HepG2 (cell line): ENCODE data around the gene RAD9A. TPM values are rescaled to one million over a fixed set of nuclear protein-coding genes. Genes with fewer than 3 reads are reported as not detected.
A peak's percentile ranks its signal among the peaks of the same experiment; 100 is the strongest.

Experiments used
- CREB1 ChIP-seq, 2 experiments: fragments of 450-650 bp in 1 of 2; IDR thresholded peaks; 2 replicates each; pipeline ENCODE4 v1.6.1; 2016 to 2017; ENCODE audit warnings: control low read depth in 1 of 2, mild to moderate bottlenecking in 1 of 2, missing compliant biosample characterization in 1 of 2, missing genetic modification characterization in 1 of 2
- SMAD3 ChIP-seq: sonication (generic); formaldehyde crosslinking; IDR thresholded peaks from 2 replicates; pipeline ENCODE4 v1.4.0; 2020; ENCODE audit warnings: missing genetic modification reagents
- ZNF451 ChIP-seq: sonication (generic); formaldehyde crosslinking; IDR thresholded peaks from 2 replicates; pipeline ENCODE4 v1.5.0; 2020; ENCODE audit warnings: mild to moderate bottlenecking, missing genetic modification reagents
- ZNF616 ChIP-seq: sonication (generic); formaldehyde crosslinking; IDR thresholded peaks from 2 replicates; pipeline ENCODE4 v1.5.0; 2020; ENCODE audit warnings: low read depth, mild to moderate bottlenecking, missing genetic modification reagents
- ZNF766 ChIP-seq: sonication (generic); formaldehyde crosslinking; IDR thresholded peaks from 2 replicates; pipeline ENCODE4 v1.5.0; 2020; ENCODE audit warnings: missing genetic modification reagents, borderline replicate concordance
- ZNF781 ChIP-seq: sonication (generic); formaldehyde crosslinking; IDR thresholded peaks from 2 replicates; pipeline ENCODE4 v1.5.1; 2020; ENCODE audit warnings: borderline replicate concordance, mild to moderate bottlenecking, missing genetic modification reagents; ENCODE audit errors: not compliant biosample characterization
- ZSCAN25 ChIP-seq: sonication (generic); formaldehyde crosslinking; IDR thresholded peaks from 2 replicates; pipeline ENCODE4 v1.8.0; 2022; ENCODE audit warnings: mild to moderate bottlenecking, missing genetic modification reagents
- ZZZ3 ChIP-seq: sonication (generic); formaldehyde crosslinking; IDR thresholded peaks from 2 replicates; pipeline ENCODE4 v1.4.0; 2020; ENCODE audit warnings: missing genetic modification reagents, mild to moderate bottlenecking, borderline replicate concordance
- polyA plus RNA-seq, 8 experiments: library from polyadenylated mRNA; depleted of rRNA in 3 of 8; stranded (reverse) in 7 of 8; unstranded in 1 of 8; fragments of >200 nt; fragmentation: Illumina TruSeq in 4 of 8; extraction: Trizol in 4 of 8; gene quantifications; 2 replicates each; pipeline versions ENCODE4 v1.2.1 to v1.2.3, GENCODE V29; 2011 to 2016; ENCODE audit warnings: low read depth in 4 of 8, missing spikeins in 1 of 8, mixed read lengths in 1 of 8; ENCODE audit not compliant: insufficient read depth in 1 of 8
- total RNA-seq, 5 experiments: library from RNA; depleted of rRNA; stranded (reverse); fragments of >200 nt; fragmentation: Illumina TruSeq; extraction: Trizol; gene quantifications; 2 replicates each; pipeline ENCODE4 v1.2.3, GENCODE V29; 2016; ENCODE audit warnings: low read depth in 1 of 5
- TF ChIP-seq, protein P1 (sequence below): IDR thresholded peaks from 2 replicates; pipeline ENCODE4 v1.6.1; 2016; ENCODE audit warnings: mild to moderate bottlenecking
- TF ChIP-seq, protein P2 (sequence below), 2 experiments: fragments of 450-650 bp in 1 of 2; sonication (generic) in 1 of 2; formaldehyde crosslinking; IDR thresholded peaks; 2 replicates each; pipeline versions ENCODE4 v1.5.0 to v1.8.0; 2020 to 2022; ENCODE audit warnings: mild to moderate bottlenecking in 1 of 2, missing genetic modification reagents in 1 of 2
- TF ChIP-seq, protein P3 (sequence below), 2 experiments: sonication (generic) in 1 of 2; formaldehyde crosslinking in 1 of 2; IDR thresholded peaks; 2 replicates each; pipeline versions ENCODE4 v1.4.0 to v1.6.1; 2016 to 2020; ENCODE audit warnings: borderline replicate concordance in 1 of 2, low read depth in 1 of 2, mild to moderate bottlenecking in 1 of 2, missing genetic modification reagents in 1 of 2
- TF ChIP-seq, protein P4 (sequence below): sonication (generic); formaldehyde crosslinking; IDR thresholded peaks from 2 replicates; pipeline ENCODE4 v1.8.0; 2022; ENCODE audit warnings: mild to moderate bottlenecking, missing genetic modification reagents; ENCODE audit not compliant: insufficient replicate concordance

RAD9A gene
- total and polyA plus RNA-seq, 2 of the 13 experiments (the other 11 are each of a cell fraction or from before 2014, with no cell fraction given), result 10.1 to 15.7 TPM

DNA sequence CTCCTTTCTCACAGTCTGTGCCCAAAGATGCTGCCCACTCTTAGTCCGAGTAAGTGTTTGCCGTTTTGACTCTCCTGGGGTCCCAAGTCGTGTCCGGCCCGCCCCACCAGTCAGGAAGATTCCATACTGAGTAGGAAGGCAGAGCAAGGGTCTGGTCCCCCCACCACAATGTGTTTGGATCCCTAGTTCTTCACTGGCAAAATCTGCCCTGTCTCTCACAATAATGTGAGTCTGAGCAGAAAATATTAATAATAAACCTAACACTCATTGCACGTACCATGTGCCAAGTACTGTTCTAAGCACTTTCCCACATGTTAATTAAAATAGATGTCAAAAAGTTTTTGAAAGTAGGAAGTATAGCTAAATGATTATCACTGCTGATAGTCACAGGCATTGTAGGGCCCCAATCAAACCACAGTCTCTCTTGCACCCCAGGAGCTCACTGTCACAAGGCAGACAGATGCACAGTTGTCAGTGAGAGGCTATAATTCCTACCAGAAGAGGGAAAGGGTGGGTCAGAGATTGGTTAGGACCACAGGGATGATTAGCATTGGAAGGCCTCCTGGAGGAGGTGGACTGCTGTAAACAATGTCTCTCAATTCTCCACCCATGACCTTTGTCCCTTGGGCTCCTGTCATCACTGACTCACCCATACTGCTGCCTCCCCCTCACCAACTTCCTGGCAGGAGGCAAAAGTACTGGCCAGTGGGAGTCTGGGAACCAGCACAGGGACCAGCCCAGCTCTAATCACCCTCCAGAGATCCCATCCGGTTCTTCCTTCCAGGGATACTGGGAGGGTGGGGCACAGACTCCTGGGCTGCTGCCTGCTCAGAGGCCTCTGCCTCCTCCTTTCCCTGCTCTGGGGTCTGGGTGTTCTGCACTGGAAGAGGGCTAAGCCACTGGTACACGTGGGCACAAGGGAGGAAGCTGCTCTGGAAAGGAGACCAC is 37.4 kb upstream of the RAD9A start (continued):
- TF ChIP-seq, protein P1, sequence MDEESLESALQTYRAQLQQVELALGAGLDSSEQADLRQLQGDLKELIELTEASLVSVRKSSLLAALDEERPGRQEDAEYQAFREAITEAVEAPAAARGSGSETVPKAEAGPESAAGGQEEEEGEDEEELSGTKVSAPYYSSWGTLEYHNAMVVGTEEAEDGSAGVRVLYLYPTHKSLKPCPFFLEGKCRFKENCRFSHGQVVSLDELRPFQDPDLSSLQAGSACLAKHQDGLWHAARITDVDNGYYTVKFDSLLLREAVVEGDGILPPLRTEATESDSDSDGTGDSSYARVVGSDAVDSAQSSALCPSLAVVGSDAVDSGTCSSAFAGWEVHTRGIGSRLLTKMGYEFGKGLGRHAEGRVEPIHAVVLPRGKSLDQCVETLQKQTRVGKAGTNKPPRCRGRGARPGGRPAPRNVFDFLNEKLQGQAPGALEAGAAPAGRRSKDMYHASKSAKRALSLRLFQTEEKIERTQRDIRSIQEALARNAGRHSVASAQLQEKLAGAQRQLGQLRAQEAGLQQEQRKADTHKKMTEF, result peak; percentile 77
- TF ChIP-seq ZNF616 (CRISPR knock-in tag) (no peak), ZSCAN25 (CRISPR knock-in tag) (peak; percentile 49; the same call in 1 of the 2 replicates), CREB1 (IDR thresholded peaks at IDR 0.05) (peak; percentile 63), CREB1 (CRISPR knock-in tag; IDR thresholded peaks at IDR 0.05) (peak; percentile 74), ZNF781 (CRISPR knock-in tag) (no peak), ZNF451 (CRISPR knock-in tag) (peak; percentile 53; the same call in 1 of the 2 replicates), SMAD3 (CRISPR knock-in tag) (0 out of 2 replicates have a peak, but pooled peaks have one; percentile 75), ZNF766 (CRISPR knock-in tag) (no peak), ZZZ3 (CRISPR knock-in tag) (0 out of 2 replicates have a peak, but pooled peaks have one; percentile 43)
- TF ChIP-seq, protein P2, sequence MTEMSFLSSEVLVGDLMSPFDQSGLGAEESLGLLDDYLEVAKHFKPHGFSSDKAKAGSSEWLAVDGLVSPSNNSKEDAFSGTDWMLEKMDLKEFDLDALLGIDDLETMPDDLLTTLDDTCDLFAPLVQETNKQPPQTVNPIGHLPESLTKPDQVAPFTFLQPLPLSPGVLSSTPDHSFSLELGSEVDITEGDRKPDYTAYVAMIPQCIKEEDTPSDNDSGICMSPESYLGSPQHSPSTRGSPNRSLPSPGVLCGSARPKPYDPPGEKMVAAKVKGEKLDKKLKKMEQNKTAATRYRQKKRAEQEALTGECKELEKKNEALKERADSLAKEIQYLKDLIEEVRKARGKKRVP (CRISPR knock-in tag; IDR thresholded peaks at IDR 0.05), result peak in 1 of 2 experiments; percentile 63; a peak in 1 of 4 replicates
- TF ChIP-seq, protein P3, sequence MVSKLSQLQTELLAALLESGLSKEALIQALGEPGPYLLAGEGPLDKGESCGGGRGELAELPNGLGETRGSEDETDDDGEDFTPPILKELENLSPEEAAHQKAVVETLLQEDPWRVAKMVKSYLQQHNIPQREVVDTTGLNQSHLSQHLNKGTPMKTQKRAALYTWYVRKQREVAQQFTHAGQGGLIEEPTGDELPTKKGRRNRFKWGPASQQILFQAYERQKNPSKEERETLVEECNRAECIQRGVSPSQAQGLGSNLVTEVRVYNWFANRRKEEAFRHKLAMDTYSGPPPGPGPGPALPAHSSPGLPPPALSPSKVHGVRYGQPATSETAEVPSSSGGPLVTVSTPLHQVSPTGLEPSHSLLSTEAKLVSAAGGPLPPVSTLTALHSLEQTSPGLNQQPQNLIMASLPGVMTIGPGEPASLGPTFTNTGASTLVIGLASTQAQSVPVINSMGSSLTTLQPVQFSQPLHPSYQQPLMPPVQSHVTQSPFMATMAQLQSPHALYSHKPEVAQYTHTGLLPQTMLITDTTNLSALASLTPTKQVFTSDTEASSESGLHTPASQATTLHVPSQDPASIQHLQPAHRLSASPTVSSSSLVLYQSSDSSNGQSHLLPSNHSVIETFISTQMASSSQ (IDR thresholded peaks at IDR 0.05; ENCODE audit: low read depth), result no peak
- TF ChIP-seq, protein P3 (CRISPR knock-in tag; IDR thresholded peaks at IDR 0.05; ENCODE audit: borderline replicate concordance), result peak; percentile 30; the same call in 1 of the 2 replicates
- TF ChIP-seq, protein P4, sequence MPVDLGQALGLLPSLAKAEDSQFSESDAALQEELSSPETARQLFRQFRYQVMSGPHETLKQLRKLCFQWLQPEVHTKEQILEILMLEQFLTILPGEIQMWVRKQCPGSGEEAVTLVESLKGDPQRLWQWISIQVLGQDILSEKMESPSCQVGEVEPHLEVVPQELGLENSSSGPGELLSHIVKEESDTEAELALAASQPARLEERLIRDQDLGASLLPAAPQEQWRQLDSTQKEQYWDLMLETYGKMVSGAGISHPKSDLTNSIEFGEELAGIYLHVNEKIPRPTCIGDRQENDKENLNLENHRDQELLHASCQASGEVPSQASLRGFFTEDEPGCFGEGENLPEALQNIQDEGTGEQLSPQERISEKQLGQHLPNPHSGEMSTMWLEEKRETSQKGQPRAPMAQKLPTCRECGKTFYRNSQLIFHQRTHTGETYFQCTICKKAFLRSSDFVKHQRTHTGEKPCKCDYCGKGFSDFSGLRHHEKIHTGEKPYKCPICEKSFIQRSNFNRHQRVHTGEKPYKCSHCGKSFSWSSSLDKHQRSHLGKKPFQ (CRISPR knock-in tag), result peak; percentile 67
